Measurements from ENCODE around the gene SLC24A4.
"Not testable (repeated sequence)": the region's sequence is repeated elsewhere in the genome, so short reads cannot be mapped to it uniquely, and the experiment has no call there.

The SLC24A4 gene

DNA sequence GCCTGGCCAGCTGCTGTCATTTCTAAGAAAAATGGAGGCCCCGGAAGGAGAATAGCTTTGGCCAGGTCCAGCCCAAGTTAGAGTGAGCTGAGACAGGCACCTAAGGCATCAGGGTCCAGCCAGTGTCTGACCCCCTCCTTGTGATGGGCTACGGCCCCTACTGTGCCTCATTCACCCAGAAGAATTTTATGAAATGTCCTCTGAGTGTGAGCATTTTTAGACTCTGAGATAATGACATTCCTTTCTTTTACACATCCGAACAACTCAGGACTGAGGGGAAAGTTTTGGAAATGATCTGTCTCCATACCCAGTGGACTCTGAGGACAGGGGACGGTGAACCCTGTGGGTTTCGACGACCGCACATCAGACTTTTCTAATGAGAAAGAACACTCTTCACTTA is 50.4 kb downstream of the SLC24A4 start:
- DNase-seq, result no peak

DNA sequence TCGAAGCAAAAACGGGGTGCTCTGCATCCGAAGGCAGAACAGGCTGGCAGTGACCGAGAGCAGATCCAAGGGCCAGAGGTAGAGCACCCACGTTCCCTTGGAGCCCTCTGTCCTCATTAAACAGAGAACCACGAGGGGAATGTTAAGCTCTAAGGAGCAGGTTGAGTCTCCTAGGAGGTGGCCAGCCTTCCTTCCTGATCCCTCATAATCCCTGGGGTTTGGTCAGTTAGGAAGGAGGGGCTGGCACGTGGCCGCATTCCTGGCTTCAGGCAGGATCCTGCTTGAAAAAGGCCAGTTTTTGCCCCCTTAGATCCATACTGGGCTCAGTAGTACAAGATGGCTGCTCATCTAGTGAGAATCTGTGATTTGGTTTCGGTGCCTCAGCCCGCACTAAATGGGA is 57.2 kb downstream of the SLC24A4 start:
- DNase-seq, result no peak

DNA sequence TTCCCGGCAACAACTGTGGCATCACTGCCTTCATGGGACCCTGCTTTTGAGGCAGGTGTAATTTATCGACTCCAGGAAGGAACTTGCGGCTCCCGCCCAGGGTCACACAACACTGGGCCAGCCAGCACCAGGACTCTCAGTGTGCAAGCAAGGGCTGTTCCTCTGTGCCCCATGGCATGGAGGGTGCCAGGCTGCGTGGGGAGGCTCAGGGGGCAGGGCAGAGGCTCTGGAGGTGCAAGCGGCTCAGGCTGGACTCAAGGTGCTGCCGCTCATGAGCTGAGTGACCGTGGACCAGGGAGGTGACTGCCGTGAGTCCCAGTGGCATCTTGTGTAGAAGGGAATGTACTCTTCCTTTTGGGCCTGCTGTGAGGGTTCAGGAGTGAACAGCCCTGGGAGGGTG is 57.6 kb downstream of the SLC24A4 start:
- no peak for DNase-seq

DNA sequence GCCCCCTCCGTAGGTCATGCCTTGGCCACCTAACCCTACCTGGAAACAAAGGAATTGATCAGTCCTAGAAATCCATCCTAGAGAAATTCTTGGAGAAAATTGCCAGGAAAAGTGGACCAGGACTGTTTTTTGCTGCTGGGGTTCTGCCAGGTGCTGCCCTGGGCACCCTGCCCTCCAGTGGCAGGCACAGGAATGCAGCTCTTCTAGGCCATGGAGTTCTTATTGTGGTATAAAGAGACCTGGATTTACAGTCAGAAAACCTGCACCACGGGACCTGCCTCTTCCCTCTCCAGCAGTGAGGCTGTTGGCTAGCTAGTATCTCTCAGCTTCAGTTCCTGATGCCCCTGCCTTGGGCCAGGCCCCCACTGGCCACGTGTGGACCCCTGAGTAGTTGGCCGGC is 59.7 kb downstream of the SLC24A4 start:
- no peak for DNase-seq

DNA sequence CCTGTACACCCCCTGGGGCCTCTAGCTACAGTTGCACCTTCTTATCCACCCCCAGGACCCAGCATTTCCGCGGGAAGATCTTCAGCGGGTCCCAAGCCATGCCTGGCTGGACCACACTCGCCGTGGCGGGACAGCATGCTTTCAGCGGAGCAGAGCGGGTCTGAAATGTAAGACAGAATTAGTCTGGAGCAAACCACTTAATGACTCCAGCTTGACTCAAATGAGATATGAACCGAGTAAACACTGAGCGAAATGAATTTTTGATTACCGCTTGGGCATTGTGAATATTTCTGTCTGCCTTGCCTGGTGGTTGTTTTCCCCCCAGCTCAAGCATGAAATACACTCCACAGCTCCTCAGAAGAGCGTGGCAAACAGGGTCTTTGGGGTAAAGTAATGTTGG is 60.8 kb downstream of the SLC24A4 start:
- no peak for DNase-seq

DNA sequence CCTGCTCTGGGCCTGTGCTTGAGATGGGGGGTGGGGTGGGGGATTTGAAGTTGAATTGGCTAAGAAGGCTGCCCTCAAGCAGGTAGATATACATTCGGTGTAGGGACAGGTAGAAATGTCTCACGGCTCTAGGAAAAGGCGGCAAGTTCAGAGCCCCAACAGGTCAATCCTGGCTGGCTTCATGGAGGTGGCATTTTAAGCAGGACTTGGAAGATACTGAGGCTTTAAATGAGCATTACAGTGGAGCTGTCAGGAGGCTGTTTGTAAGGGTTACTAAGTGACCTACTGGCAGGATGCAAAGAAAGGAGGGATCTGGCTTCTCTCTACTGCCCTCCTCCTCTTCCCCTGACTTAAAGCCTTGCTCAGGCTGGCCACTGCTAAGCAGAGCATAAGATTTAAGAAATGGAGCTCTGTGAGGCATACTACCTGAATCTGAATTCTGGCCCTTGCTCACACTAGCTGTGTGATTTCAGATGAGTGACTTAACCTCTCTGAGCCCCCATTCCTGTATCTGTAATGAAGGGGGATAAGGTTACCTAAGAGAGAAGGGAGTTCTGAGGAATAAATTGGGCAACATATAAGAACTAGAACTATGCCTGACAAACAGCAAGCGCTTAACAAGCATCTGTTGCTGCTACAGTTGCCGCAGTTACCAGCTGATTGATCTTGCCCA is 61.6 kb downstream of the SLC24A4 start:
- no peak for DNase-seq

DNA sequence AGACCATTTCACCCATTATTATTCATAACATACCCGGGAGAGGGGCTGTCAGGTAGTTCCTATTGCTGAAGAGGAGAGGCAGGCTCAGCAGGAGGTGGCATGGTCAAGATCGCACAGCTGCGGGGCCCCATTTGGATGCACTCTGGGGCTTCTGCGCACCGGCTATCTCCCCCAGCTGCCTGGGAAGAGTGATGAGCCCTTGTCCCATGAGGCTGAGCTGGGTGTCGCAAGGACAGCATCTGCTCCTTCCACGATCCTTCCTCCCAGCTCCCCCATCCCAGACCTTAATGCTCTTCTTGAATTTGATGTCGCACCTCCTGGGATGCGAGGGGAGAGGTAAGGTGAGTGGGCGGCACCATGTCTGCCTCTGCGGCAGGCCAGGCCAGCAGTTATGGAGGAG is 62.6 kb downstream of the SLC24A4 start:
- DNase-seq, result no peak

DNA sequence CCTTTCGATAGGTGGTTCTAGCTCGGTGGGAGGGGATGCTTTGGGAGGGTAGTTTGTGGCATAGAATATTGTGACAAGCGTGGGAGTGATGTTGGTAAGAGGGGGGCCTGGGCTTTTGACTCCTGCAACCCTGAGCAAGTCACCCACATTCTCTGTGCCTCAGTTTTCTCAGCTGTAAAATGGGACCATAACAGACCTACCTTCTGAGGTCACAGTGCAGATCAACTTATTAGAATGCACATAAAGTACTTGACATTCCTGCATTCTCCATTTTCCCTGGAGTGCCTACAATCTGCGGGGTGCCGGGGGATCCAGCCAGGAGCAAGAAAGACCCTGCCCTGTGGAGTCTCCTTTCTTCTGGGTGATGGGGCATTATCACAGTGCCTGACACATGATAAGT is 63.2 kb downstream of the SLC24A4 start:
- DNase-seq, result no peak

DNA sequence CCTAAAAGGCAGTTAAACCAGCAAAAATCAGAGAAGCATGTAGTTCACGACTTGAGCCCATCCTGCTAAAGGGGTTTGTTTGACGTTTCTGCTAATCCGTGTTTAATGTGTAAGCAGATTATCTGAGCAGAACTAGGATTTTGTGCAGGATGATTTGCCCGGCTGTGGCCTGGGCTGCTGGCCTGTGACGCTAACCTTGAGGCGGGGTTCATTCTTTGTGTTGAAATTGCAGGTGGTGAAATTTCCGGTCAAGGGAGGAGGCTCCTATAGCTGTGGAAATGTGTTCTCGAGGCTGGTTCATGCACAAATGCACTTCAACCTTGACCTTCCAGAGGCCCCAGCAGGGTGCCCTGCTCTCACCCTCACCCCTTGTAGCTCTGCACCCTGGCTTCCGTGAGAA is 63.7 kb downstream of the SLC24A4 start:
- DNase-seq, result no peak

DNA sequence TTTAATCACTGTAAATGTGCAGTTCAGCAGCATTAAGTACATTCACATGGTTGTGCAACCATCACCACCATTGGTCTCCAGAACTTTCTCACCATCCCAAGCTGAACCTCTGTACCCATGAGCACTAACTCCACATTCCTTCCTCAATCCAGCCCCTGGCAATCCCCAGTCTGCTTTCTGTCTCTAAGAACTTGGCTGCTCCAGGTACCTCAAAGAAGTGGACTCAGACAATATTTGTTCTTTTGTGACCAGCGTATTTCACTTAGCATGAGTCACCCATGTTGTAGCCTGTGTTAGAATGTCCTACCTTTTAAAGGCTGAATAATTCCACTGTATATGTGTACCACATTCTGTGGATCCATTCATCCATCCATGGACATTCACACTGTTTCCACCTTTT is 64.6 kb downstream of the SLC24A4 start:
- DNase-seq, result no peak

DNA sequence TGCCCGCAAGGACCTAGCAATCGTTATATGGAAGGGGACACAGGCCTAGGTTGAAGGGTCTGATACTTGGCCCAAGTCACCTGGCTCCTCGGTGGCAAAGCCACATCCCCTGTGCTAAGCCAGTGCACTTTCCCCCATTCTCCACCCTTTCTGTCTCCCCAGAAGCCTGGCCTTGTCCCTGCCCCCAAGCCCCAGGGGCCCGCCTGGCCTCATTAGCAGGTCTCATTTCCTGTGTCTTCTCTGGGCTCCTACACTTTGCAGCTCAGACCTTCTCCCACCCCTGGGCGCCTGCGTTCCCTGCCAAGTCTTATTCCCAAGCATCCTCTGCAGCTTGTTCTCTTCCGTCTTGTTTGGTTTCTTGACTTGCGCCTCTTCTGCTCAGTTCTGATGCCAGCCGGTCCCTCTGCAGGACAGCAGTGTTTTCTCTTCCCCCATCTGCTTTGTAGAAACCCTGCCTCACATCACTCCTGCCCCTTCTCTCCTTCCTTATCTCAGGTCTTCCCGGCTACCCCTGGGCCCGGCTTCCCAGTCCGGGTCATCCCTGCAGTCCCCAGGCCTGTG is 66.7 kb downstream of the SLC24A4 start:
- no peak for DNase-seq

DNA sequence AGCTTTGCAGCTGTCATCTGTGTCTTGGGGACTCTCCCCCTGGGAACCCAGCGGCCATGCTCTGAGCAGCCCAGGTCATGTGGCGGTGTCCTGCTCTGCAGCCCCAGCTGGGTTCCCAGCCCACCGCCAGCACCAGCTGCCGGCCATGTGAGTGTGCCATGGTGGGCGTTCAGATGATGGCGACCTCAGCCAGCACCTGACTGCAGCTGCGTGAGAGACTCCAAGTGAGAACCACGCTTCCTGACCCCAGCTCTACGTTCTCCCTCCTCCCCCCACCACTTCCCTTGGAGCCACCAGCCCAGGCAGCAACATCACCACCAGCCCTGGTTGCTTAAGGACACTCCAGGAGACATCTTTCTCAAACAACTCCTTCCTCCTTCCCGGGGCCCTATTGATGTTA is 68.8 kb downstream of the SLC24A4 start:
- no peak for DNase-seq

DNA sequence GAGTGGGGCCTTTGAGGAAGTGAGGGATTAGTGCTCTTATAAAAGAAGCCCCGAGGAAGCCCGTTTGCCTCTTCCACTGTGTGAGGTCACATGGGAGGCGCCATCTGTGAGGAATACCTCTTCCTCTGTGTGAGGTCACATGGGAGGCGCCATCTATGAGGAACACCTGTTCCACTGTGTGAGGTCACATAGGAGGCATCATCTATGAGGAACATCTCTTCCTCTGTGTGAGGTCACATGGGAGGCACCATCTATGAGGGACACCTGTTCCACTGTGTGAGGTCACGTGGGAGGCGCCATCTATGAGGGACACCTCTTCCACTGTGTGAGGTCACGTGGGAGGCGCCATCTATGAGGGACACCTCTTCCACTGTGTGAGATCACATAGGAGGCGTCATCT is 69.7 kb downstream of the SLC24A4 start:
- DNase-seq, result no peak

DNA sequence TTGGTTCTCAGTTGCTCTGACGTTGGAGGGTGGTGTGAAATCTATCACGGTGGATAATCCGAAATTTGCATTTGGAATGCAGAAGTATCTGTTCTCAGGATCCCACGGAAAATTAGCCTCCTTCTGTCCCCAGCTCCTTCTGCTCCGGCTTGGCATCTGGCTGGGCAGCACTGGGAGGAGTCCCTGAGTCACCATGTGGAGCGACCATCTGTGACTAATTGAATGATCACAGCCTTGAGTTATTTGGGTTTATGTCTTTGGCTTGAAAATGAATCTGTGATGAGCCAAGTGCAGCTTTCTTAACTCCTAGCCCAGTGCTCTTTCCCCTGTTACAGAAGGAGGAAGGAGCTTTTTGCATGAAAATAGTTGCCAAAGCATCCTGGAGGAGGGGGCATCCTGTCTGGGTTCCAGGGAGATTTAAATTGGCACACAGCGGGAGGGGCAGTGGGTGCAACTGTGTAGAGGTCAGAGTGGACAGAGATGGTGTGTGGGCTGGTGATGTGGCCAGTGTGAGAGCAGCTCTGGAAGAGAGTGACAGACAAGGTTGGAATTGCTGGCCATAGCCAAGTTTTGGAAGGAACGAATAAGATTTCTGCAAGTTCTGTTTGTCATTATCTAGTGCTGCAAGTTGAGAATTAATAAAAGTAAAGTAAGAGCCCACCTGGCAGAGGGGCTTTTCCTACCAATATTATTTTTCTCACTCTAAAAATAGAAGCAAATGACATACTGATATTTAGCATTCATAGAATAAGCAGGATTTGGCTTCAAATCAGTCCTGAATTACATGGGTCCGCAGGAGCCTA is 74.4 kb downstream of the SLC24A4 start:
- DNase-seq, result no peak

DNA sequence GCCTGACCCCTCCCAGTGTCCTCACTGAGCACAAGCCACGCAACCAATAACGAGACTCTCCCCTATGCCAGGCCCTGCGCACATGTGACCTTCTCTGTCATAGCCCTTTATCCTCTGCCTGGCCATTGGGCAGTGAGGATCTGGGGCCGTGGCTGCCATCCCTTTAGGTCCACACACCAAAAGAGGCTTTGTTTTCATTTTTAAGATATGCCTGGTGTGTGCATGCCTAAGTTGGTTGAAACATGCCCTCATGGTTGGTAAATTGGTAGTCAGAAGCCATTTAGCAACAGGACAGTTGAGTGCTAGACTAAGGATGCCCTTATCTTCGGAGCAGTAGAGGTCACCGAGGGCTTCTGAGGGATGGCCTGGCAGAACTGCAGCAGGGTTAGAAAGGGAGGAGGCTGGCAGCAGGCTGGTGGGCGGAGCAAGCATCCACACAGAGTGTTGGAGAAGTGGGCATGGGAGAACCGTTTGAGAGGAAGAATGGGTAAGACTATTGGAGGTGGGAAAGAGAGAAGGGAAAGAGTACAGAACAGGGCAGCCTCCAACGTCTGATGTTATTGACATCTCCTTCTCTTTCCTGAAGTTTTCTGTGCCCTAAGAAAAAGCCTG is 75.1 kb downstream of the SLC24A4 start:
- no peak for DNase-seq

DNA sequence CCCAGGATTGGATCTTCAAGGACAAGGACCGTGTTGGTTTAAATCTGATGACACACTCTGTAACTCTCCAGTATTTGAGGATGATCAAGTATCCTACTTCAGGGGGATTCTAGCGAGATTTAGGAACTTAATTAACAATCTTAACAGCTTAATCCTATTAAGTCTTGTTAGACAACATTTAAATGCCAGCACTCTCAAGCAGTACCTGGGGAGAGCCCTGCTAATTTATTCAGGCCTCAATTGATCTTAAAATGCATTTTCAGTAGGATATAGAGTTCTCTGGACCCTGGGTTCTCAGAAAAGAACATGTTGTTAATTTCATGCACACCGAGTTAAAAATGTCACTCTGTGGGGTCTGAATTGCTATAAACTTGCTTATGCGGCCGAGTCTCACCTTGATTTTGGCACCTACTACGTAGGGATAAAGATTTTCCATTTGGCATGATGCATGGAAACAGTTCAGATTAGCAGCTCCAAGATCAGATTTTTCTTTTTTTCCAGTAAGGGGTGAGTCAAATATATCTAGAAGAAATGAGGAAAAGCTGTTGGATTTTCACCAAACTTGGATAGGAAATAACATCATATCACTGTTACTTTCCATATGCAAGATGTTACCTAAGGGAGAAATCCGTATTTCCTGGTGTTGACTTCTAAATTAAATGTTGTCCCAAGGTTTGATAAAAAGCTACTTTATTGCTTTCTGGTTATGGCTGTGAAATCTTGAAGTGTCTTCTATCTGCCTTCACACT is 76.1 kb downstream of the SLC24A4 start:
- no peak for DNase-seq

DNA sequence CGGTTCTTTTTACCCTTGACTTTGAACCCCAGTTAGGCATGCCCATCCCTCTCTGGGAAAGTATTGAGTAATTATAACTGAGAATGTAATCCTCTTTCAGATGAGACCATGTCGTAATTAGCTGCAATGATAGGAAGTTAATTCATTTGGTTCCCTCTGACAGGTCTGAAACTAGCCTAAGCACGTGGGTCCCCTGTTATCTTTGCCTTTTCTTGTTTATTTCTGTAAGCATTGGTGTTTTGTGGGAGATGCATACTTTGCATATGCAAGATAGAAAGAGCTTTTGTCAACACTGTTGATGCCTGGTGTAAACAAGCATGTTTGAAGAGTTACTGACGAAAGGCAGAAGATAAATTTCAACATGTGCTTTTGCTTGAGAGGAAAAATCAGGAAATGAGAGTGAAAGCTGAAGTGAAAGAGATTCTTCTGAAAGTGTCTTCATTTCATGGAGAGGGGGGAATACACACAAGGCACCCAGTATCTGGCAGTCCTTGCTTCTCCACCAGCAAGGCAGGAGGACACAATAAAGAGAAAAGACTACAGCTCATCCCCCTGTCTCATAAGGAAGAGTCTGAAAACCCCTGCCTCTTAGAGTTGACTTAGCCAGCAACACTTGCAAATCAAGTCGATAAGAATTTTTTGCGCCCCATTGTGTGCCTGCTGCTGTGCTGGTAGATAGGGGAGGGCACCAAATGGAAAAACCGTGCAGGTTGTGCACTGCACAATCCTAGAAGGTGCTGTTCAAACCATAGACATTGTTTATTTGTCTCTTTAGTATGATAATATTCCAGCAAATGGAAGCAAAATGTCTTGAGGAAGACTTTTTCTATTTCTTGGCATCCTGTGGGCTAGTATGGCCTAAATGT is 77.8 kb downstream of the SLC24A4 start:
- DNase-seq, result no peak

DNA sequence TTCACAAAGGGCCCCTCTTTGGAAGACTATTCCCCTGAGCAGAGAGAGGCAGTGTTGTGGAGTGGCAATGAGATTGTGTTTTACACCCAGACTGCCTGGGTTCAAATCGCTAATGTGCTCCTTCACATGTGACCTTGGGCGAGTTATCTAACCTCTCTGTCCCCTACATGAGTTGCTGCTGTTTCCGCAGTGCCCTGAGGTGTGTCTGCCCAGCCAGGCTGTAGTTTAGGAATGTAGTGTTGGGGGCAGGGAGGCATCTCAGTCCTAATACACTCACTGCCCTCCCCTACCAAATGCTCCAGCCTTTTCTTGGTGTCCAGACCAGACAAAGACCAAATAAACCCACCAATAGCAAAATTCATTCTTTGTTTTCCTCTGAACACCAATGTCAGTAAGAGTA is 78.6 kb downstream of the SLC24A4 start:
- DNase-seq, result no peak

DNA sequence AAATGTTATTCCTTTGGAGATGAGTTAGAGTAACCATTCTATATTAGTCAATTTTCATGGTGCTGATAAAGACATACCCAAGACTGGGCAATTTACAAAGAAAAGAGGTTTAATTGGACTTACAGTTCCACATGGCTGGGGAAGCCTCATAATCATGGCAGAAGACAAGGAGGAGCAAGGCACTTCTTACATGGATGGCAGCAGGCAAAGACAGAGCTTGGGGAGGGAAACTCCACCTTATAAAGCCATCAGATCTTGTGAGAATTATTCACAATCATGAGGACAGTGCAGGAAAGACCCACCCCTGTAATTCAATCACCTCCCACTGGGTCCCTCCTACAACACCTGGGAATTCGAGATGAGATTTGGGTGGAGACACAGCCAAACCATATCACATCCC is 79.5 kb downstream of the SLC24A4 start:
- not testable (repeated sequence) for DNase-seq

DNA sequence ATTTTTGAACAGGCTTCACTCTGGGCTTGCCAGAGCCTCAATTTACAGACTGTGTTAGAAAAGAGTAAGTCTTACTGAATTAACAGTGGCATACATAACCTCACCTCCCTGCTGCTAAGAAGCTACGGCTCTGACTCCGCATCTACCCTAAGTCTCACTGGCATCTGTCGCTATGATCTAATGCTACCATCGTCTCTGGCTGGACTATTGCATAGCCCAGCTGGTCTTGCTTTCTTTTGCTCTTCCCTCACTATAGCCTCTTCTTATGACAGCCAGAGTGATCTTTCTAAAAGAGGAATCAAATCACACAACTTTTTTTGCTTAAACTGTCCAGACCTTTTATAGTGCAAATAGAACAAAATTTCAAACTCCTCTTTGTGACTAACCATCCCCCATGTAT is 81.1 kb downstream of the SLC24A4 start:
- no peak for DNase-seq

DNA sequence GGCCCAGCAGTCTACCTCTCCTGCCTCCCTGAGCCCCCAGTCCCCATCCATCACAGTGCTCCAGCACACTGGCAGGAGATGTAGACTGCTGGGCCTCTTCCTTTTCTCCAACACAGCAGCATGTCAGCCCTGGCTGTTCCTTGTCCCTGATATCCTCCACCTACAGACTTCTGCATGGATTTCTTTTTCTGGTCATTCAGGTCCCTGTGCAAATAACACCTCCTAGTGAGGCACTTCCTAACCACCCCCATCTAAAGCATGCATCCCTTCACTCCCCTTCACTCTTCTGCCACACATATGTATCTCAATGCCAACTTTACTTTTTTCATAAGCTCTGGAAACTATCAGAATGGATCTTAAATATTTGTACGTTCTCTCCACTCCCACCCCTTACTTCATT is 81.5 kb downstream of the SLC24A4 start:
- no peak for DNase-seq

DNA sequence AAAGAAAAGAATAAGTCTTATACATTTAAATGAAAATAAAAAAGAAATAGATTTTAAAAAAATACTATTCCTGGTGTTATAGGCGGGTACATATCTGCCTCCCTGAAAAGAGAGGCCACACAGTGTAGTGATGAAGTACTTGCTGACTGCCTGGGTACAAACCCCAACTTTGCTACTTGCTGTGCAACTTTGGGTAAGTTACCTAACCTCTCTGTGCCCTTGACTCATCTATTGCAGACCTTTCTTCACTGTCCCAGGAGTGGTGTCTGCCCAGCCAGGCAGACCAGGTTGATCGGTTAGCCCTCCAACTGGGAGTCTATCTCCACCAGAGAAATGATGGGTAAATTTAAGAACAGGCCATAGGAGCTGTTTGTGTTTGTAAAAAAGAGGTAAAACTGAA is 82.0 kb downstream of the SLC24A4 start:
- no peak for DNase-seq
